Adrenal gland (tissue), 12 donors: ENCODE measurements around the gene LRP1-AS. TPM values are rescaled to one million over a fixed set of nuclear protein-coding genes. Genes with fewer than 3 reads are reported as not detected.

Experiments used
- DNase-seq, 7 donors: peaks; one replicate each; pipeline ENCODE4 v3.0.0-alpha.2; 2019 to 2020
- H3K27ac ChIP-seq, 5 donors: fragments of 200-600 bp; sonication (generic) in 4 of 5; 1 replicate in 3 of 5; 2 replicates in 2 of 5; pipeline versions ENCODE4 v1.5.1 to v1.8.0; 2016 to 2020; ENCODE audit warnings: mild to moderate bottlenecking in 1 of 5
- H3K27me3 ChIP-seq: fragments of 200-600 bp; 2 replicates; pipeline ENCODE4 v1.8.0; 2021
- H3K36me3 ChIP-seq, 2 donors: fragments of 200-600 bp; replicated peaks in 1 of 2; 1 replicate in 1 of 2; 2 replicates in 1 of 2; pipeline versions ENCODE4 v1.5.1 to v1.8.0; 2018 to 2022
- H3K4me1 ChIP-seq, 2 donors: fragments of 200-600 bp; replicated peaks in 1 of 2; 1 replicate in 1 of 2; 2 replicates in 1 of 2; pipeline versions ENCODE4 v1.5.1 to v1.8.0; 2018 to 2021
- H3K4me3 ChIP-seq, 4 donors: fragments of 200-600 bp; sonication (generic) in 3 of 4; one replicate each; pipeline ENCODE4 v1.5.1; 2016 to 2018
- H3K9me3 ChIP-seq, 3 donors: fragments of 200-600 bp; sonication (generic) in 1 of 3; replicated peaks in 1 of 3; 1 replicate in 2 of 3; 2 replicates in 1 of 3; pipeline versions ENCODE4 v1.5.1 to v1.8.0; 2016 to 2021
- CTCF ChIP-seq, 6 experiments: fragments of 450-650 bp in 4 of 6; fragments of 200-600 bp in 2 of 6; sonication (generic) in 1 of 6; IDR thresholded peaks; 1 replicate in 5 of 6; 2 replicates in 1 of 6; pipeline versions ENCODE4 v1.5.1 to v1.8.0; 2016 to 2021; ENCODE audit warnings: antibody characterized with exemption in 6 of 6, mild to moderate bottlenecking in 2 of 6, moderate library complexity in 1 of 6
- POLR2A ChIP-seq, 2 donors: fragments of 450-650 bp; IDR thresholded peaks; one replicate each; pipeline ENCODE4 v1.6.1; 2017; ENCODE audit warnings: antibody characterized with exemption in 2 of 2, mild to moderate bottlenecking in 2 of 2, moderate library complexity in 1 of 2
- WGBS, 4 donors: extraction: QIAGEN DNeasy Blood & Tissue Kit in 2 of 4; methylation state at CpG; one replicate each; pipeline versions ENCODE4 v1.1.5 to v1.1.7; 2013 to 2017; 5-methylcytosine and 5-hydroxymethylcytosine counted together
- intact Hi-C, 2 donors: fragments of 100-400 bp; cut with DNase I; formaldehyde crosslinking; loops; one replicate each; pipeline versions ENCODE4 v1.14.1 to v1.15.0; 2022 to 2023
- polyA plus RNA-seq, 3 donors: library from polyadenylated mRNA; stranded (reverse); fragments of 200-250 nt in 2 of 3; fragments of 350-450 nt in 1 of 3; fragmentation: Illumina TruSeq in 1 of 3; extraction: RNeasy Lipid Tissue Mini Kit (QIAGEN cat#74804) in 1 of 3; gene quantifications; one replicate each; pipeline ENCODE4 v1.2.3, GENCODE V29; 2013 to 2014
- total RNA-seq, 9 donors: library from RNA; depleted of rRNA in 4 of 9; stranded (reverse); fragments of >200 nt in 4 of 9; fragments of 120-200 nt in 1 of 9; fragmentation: NEBNext Ultra II Directional in 1 of 9; extraction: Animal tissue kit (Norgen Biotek cat#: 25700) in 1 of 9; gene quantifications; one replicate each; pipeline versions ENCODE4 v1.1.0 to v1.2.4, GENCODE V29; 2013 to 2023
- donor health status: healthy with polysubstance abuse.
- donor health status: Bipolar disorder and iron deficiency.
- donor health status: DM: yes; HTN: yes; CAD: no.
- donor health status: DM: no; HTN: no; CAD: no.
- donor health status: DM: no; HTN: no; CAD: no.
- donor health status: DM: yes; HTN: yes; CAD: no.

The LRP1-AS gene
- total and polyA plus RNA-seq, 12 donors = not detected

DNA sequence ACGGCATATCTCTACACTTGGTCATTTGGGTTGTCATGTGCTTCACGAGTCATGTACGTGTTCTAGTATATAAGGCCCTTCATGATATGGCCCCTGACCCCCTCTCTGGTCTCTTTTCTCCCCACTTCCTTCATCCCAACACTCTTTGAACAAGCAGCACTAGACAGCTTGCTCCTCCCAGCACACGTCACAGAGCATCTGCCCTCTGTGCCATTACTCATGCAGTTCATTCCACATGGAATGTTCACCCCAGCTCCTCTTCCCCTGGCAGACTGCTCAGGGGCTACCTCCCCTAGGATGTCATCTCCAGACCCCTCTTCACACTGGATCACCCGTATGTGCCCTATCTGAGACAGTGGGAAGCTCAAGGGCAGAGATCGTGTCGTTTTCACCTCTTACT, 14.1 kb upstream of the LRP1-AS start:
- Histone ChIP-seq H3K27ac (peak overlapping the region in 1 of 5 donors; percentile 40), H3K4me1 (peaks cover 4 to 15% of the 10 kb centered on the region in 2 donors), H3K4me3 (no peak overlapping the region), H3K36me3 (peaks cover 0 to 57% of the 10 kb centered on the region in 2 donors), H3K27me3 (no peaks in the 10 kb centered on the region), H3K9me3 (no peaks in the 10 kb centered on the region)
- TF ChIP-seq POLR2A (IDR thresholded peaks at IDR 0.05) = no peak
- no peak for TF ChIP-seq CTCF (IDR thresholded peaks at IDR 0.05)
- WGBS, 4 donors = 80 to 85% (median 84%) methylated on average over 7 of the region's 7 CpGs
- DNase-seq = no peak
- intact Hi-C loops = no loop called here

GRCh38 chr12:57160741-57161140, 13.3 kb upstream of the LRP1-AS start:
- no peaks in the 10 kb centered on the region for H3K27me3 ChIP-seq
- no peak for DNase-seq
- peaks cover 0 to 57% of the 10 kb centered on the region in 2 donors for H3K36me3 ChIP-seq
- TF ChIP-seq CTCF (IDR thresholded peaks at IDR 0.05) (no peak), POLR2A (IDR thresholded peaks at IDR 0.05) (no peak)
- peak overlapping the region in 1 of 5 donors; percentile 14 for H3K27ac ChIP-seq
- no peaks in the 10 kb centered on the region for H3K9me3 ChIP-seq
- H3K4me1 ChIP-seq = peaks cover 4 to 15% of the 10 kb centered on the region in 2 donors
- WGBS, 4 donors = 95 to 97% (median 96%) methylated on average over 14 of the region's 14 CpGs
- H3K4me3 ChIP-seq = no peak overlapping the region
- intact Hi-C loops = no loop called here

- no peak for TF ChIP-seq CTCF (IDR thresholded peaks at IDR 0.05)
- TF ChIP-seq POLR2A (IDR thresholded peaks at IDR 0.05) = no peak
- WGBS, 4 donors = 67 to 84% (median 82%) methylated on average over 4 of the region's 4 CpGs
- intact Hi-C loops = no loop called here
- peak overlapping the region in 1 of 5 donors; percentile 77 for H3K27ac ChIP-seq
- no peaks in the 10 kb centered on the region for H3K9me3 ChIP-seq
- peaks cover 4 to 16% of the 10 kb centered on the region in 2 donors for H3K4me1 ChIP-seq
- peaks cover 0 to 57% of the 10 kb centered on the region in 2 donors for H3K36me3 ChIP-seq
- DNase-seq = no peak
- no peak overlapping the region for H3K4me3 ChIP-seq
- no peaks in the 10 kb centered on the region for H3K27me3 ChIP-seq
Measured at GRCh38 chr12:57160040-57160439, 12.6 kb upstream of the LRP1-AS start.

DNA sequence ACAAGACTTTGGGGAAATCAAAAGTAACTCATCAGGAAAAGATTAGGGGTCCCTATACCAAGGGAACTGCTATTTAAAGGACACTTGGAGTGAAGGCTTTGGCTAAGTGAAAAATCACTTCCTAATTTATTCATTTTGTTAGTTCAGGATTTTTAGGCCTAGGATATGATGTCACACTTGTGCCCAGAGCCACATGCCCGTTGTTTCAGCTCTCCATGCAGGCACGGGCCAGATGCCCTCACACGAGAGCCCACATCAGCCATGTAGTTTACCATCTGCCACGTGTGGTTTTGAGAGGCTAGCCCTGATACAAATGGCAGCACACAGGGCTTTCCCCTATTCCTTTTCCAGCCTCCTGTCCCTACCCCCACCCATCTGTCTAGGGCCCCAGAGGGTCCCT, 11.9 kb upstream of the LRP1-AS start:
- intact Hi-C loops = no loop called here
- H3K4me1 ChIP-seq = peaks cover 4 to 23% of the 10 kb centered on the region in 2 donors
- H3K4me3 ChIP-seq = no peak overlapping the region
- no peaks in the 10 kb centered on the region for H3K9me3 ChIP-seq
- peak overlapping the region in 3 of 5 donors; percentile 22 to 77 (median 68) for H3K27ac ChIP-seq
- H3K36me3 ChIP-seq = peaks cover 0 to 60% of the 10 kb centered on the region in 2 donors
- 55 to 79% (median 66%) methylated on average over 4 of the region's 4 CpGs for WGBS, 4 donors
- peak in 1 of 7 donors; percentile 52 for DNase-seq
- H3K27me3 ChIP-seq = no peaks in the 10 kb centered on the region
- TF ChIP-seq POLR2A (IDR thresholded peaks at IDR 0.05) (no peak), CTCF (IDR thresholded peaks at IDR 0.05) (no peak)
